Neuronal stem cell (in vitro differentiated cells): ENCODE data around the gene TRPM6.
A peak's percentile ranks its signal among the peaks of the same experiment; 100 is the strongest.

Experiments used
- DNase-seq: peaks from one replicate; pipeline ENCODE4 v3.0.0-alpha.2; 2013; ENCODE audit warnings: low spot score
- H2AFZ ChIP-seq: one replicate; pipeline ENCODE4 v1.6.1; 2013; ENCODE audit warnings: mild to moderate bottlenecking, low read length, inconsistent platforms
- H2AK5ac ChIP-seq: 2 replicates; pipeline ENCODE4 v1.6.1; 2013; ENCODE audit warnings: low read depth, mild to moderate bottlenecking, inconsistent platforms, low read length, moderate library complexity, mixed read lengths
- H2BK120ac ChIP-seq: 2 replicates; pipeline ENCODE4 v1.6.1; 2013; ENCODE audit warnings: low read depth, mild to moderate bottlenecking, inconsistent platforms, low read length, moderate library complexity, mixed read lengths
- H2BK12ac ChIP-seq: one replicate; pipeline ENCODE4 v1.6.1; 2013; ENCODE audit warnings: low read length, inconsistent platforms
- H2BK15ac ChIP-seq: 2 replicates; pipeline ENCODE4 v1.6.1; 2013; ENCODE audit warnings: mild to moderate bottlenecking, low read length, inconsistent platforms, mixed read lengths
- H2BK5ac ChIP-seq: one replicate; pipeline ENCODE4 v1.6.1; 2013; ENCODE audit warnings: inconsistent platforms, mild to moderate bottlenecking, low read length, moderate library complexity
- H3K14ac ChIP-seq: one replicate; pipeline ENCODE4 v1.6.1; 2013; ENCODE audit warnings: low read length, inconsistent platforms
- H3K18ac ChIP-seq: 2 replicates; pipeline ENCODE4 v1.6.1; 2013; ENCODE audit warnings: low read length, inconsistent platforms
- H3K23ac ChIP-seq: 2 replicates; pipeline ENCODE4 v1.6.1; 2013; ENCODE audit warnings: low read depth, mild to moderate bottlenecking, mixed read lengths, low read length, inconsistent platforms; ENCODE audit not compliant: poor library complexity
- H3K27ac ChIP-seq: replicated peaks from 3 replicates; pipeline ENCODE4 v1.5.1; 2013; ENCODE audit warnings: low read length, inconsistent platforms
- H3K27me3 ChIP-seq, 3 experiments: 2 replicates each; pipeline ENCODE4 v1.6.1; 2013; ENCODE audit warnings: low read length in 3 of 3, mild to moderate bottlenecking in 2 of 3, inconsistent platforms in 1 of 3, low read depth in 1 of 3, mixed read lengths in 1 of 3, moderate library complexity in 1 of 3; ENCODE audit not compliant: control insufficient read depth in 3 of 3, insufficient read depth in 3 of 3
- H3K36me3 ChIP-seq, 2 donors: replicated peaks in 1 of 2; 2 replicates each; pipeline ENCODE4 v1.6.1; 2013; ENCODE audit warnings: low read length in 2 of 2; ENCODE audit not compliant: control insufficient read depth in 2 of 2, insufficient read depth in 2 of 2
- H3K4ac ChIP-seq: 2 replicates; pipeline ENCODE4 v1.6.1; 2013; ENCODE audit warnings: inconsistent platforms, mild to moderate bottlenecking, low read length, moderate library complexity
- H3K4me1 ChIP-seq, 2 donors: 1 replicate in 1 of 2; 2 replicates in 1 of 2; pipeline ENCODE4 v1.6.1; 2013; ENCODE audit warnings: low read length in 2 of 2, low read depth in 1 of 2; ENCODE audit not compliant: control insufficient read depth in 2 of 2, insufficient read depth in 1 of 2
- H3K4me2 ChIP-seq: one replicate; pipeline ENCODE4 v1.6.1; 2013; ENCODE audit warnings: mild to moderate bottlenecking, low read length, inconsistent platforms; ENCODE audit not compliant: insufficient read depth, poor library complexity, severe bottlenecking
- H3K4me3 ChIP-seq, 2 donors: 2 replicates each; pipeline ENCODE4 v1.5.1; 2013; ENCODE audit warnings: low read length in 2 of 2, mild to moderate bottlenecking in 2 of 2, inconsistent platforms in 1 of 2, moderate library complexity in 1 of 2
- H3K79me1 ChIP-seq: one replicate; pipeline ENCODE4 v1.6.1; 2013; ENCODE audit warnings: low read depth, mild to moderate bottlenecking, inconsistent platforms, low read length, moderate library complexity
- H3K9ac ChIP-seq: one replicate; pipeline ENCODE4 v1.6.1; 2013; ENCODE audit warnings: mild to moderate bottlenecking, low read depth, low read length, inconsistent platforms; ENCODE audit not compliant: poor library complexity
- H3K9me3 ChIP-seq, 2 donors: replicated peaks in 1 of 2; 2 replicates each; pipeline versions ENCODE3 to v1.6.1; 2013; ENCODE audit warnings: low read length in 2 of 2, mild to moderate bottlenecking in 2 of 2, inconsistent platforms in 1 of 2, low read depth in 1 of 2, mixed read lengths in 1 of 2, moderate library complexity in 1 of 2; ENCODE audit not compliant: control insufficient read depth in 2 of 2, insufficient read depth in 1 of 2
- H4K8ac ChIP-seq: one replicate; pipeline ENCODE4 v1.6.1; 2013; ENCODE audit warnings: low read depth, mild to moderate bottlenecking, inconsistent platforms, low read length, moderate library complexity
- H4K91ac ChIP-seq: one replicate; pipeline ENCODE4 v1.6.1; 2013; ENCODE audit warnings: low read length, low read depth, mild to moderate bottlenecking, inconsistent platforms; ENCODE audit not compliant: poor library complexity
- WGBS, 2 donors: extraction: QIAGEN DNeasy Blood & Tissue Kit; methylation state at CpG; one replicate each; pipeline ENCODE4 v1.1.7; 2013; ENCODE audit warnings: missing lambda C conversion rate in 2 of 2, mixed read lengths in 1 of 2; ENCODE audit not compliant: insufficient read length in 2 of 2, insufficient replicate concordance in 1 of 2; ENCODE audit errors: extremely low coverage in 2 of 2; 5-methylcytosine and 5-hydroxymethylcytosine counted together

The TRPM6 gene

GRCh38 chr9:74772121-74772520 is 115.6 kb downstream of the TRPM6 start:
- Histone ChIP-seq H3K27me3 (no peaks in the 10 kb centered on the region), H2AFZ (no peak overlapping the region), H3K79me1 (no peaks in the 10 kb centered on the region), H4K8ac (no peak overlapping the region), H3K4ac (no peak overlapping the region), H3K27ac (no peak overlapping the region), H2BK120ac (no peak overlapping the region), H3K23ac (no peak overlapping the region), H2BK12ac (no peak overlapping the region), H3K9me3 (no peaks in the 10 kb centered on the region), H3K4me2 (no peak overlapping the region), H3K4me3 (no peak overlapping the region), H3K4me1 (no peaks in the 10 kb centered on the region), H2BK15ac (no peak overlapping the region), H3K14ac (no peak overlapping the region), H3K36me3 (no peaks in the 10 kb centered on the region), H2BK5ac (no peak overlapping the region), H3K18ac (no peak overlapping the region), H3K9ac (no peak overlapping the region), H4K91ac (no peak overlapping the region), H2AK5ac (no peak overlapping the region)
- WGBS, 2 donors: no CpG with 5 or more reads among the region's 4 CpGs
- no peak for DNase-seq

GRCh38 chr9:74771672-74772071 is 116.0 kb downstream of the TRPM6 start:
- Histone ChIP-seq H2BK120ac (no peak overlapping the region), H2AK5ac (no peak overlapping the region), H2BK12ac (no peak overlapping the region), H2BK5ac (no peak overlapping the region), H3K4ac (no peak overlapping the region), H3K23ac (no peak overlapping the region), H3K14ac (no peak overlapping the region), H3K36me3 (no peaks in the 10 kb centered on the region), H4K91ac (no peak overlapping the region), H3K4me2 (no peak overlapping the region), H2AFZ (no peak overlapping the region), H3K4me3 (no peak overlapping the region), H3K9me3 (no peaks in the 10 kb centered on the region), H3K27ac (no peak overlapping the region), H3K18ac (no peak overlapping the region), H3K4me1 (no peaks in the 10 kb centered on the region), H3K27me3 (no peaks in the 10 kb centered on the region), H3K9ac (no peak overlapping the region), H4K8ac (no peak overlapping the region), H3K79me1 (no peaks in the 10 kb centered on the region), H2BK15ac (no peak overlapping the region)
- no peak for DNase-seq
- no CpG with 5 or more reads among the region's 6 CpGs for WGBS, 2 donors

- no peak for DNase-seq
- Histone ChIP-seq H3K27ac (no peak overlapping the region), H2BK15ac (no peak overlapping the region), H2AK5ac (no peak overlapping the region), H2BK120ac (no peak overlapping the region), H3K27me3 (no peaks in the 10 kb centered on the region), H3K9me3 (no peaks in the 10 kb centered on the region), H3K14ac (no peak overlapping the region), H3K4me1 (no peaks in the 10 kb centered on the region), H2AFZ (no peak overlapping the region), H2BK5ac (no peak overlapping the region), H3K79me1 (no peaks in the 10 kb centered on the region), H4K8ac (no peak overlapping the region), H3K18ac (no peak overlapping the region), H3K23ac (no peak overlapping the region), H3K4me3 (no peak overlapping the region), H3K9ac (no peak overlapping the region), H2BK12ac (no peak overlapping the region), H3K36me3 (no peaks in the 10 kb centered on the region), H4K91ac (no peak overlapping the region), H3K4me2 (no peak overlapping the region), H3K4ac (no peak overlapping the region)
- no CpG with 5 or more reads among the region's 7 CpGs for whole genome bisulfite sequencing, 2 donors
Measured at GRCh38 chr9:74771262-74771585, 116.5 kb downstream of the TRPM6 start.

GRCh38 chr9:74770508-74771261 is 117.0 kb downstream of the TRPM6 start:
- no peak overlapping the region for H4K91ac ChIP-seq
- H3K23ac ChIP-seq: peak overlapping the region; percentile 13
- H3K4ac ChIP-seq: no peak overlapping the region
- no peak overlapping the region for H3K27ac ChIP-seq
- no peaks in the 10 kb centered on the region for H3K4me1 ChIP-seq
- H3K9ac ChIP-seq: no peak overlapping the region
- H3K79me1 ChIP-seq: no peaks in the 10 kb centered on the region
- H3K4me2 ChIP-seq: no peak overlapping the region
- no peak overlapping the region for H4K8ac ChIP-seq
- no peak overlapping the region for H2BK120ac ChIP-seq
- no peak overlapping the region for H2BK12ac ChIP-seq
- no peak overlapping the region for H2AK5ac ChIP-seq
- H3K27me3 ChIP-seq: no peaks in the 10 kb centered on the region
- WGBS, 2 donors: no CpG with 5 or more reads among the region's 22 CpGs
- no peak overlapping the region for H2BK5ac ChIP-seq
- H3K36me3 ChIP-seq: no peaks in the 10 kb centered on the region
- H2BK15ac ChIP-seq: no peak overlapping the region
- H2AFZ ChIP-seq: no peak overlapping the region
- no peak for DNase-seq
- H3K4me3 ChIP-seq: no peak overlapping the region
- no peak overlapping the region for H3K18ac ChIP-seq
- no peaks in the 10 kb centered on the region for H3K9me3 ChIP-seq
- H3K14ac ChIP-seq: no peak overlapping the region
